ENCODE measurements around the gene ZYG11B. TPM values are rescaled to one million over a fixed set of nuclear protein-coding genes. Genes with fewer than 3 reads are reported as not detected.
"Not testable (repeated sequence)": the region's sequence is repeated elsewhere in the genome, so short reads cannot be mapped to it uniquely, and the experiment has no call there.

Gene ZYG11B
- 21.2 and 37.7 TPM in 2 replicates for total RNA-seq (2014; rRNA removed; shearing (Covaris generic))

- Histone ChIP-seq H3K36me3 (peaks cover 8% of the 10 kb centered on the region; the same call in 1 of the 2 replicates), H3K4me3 (peak within 1 kb of the TSS; percentile 88), H3K9me3 (replicated peaks) (no peaks in the 10 kb centered on the region), H3K4me1 (replicated peaks) (peaks cover 7% of the 10 kb centered on the region; the same call in 1 of the 2 replicates), H3K27me3 (replicated peaks) (no peaks in the 10 kb centered on the region), H3K27ac (peak within 1 kb of the TSS; percentile 34)
- peak; percentile 89 to 90 for DNase-seq (ENCODE audit: low read depth in 1 of 2, low spot score in 2 of 2)
Measured at GRCh38 chr1:52726265-52727113, at the start of gene ZYG11B. Gene ZYG11B (plus strand): TSS chr1:52726453. CDS start chr1:52726654, 201 bp downstream.

- H3K9me3 ChIP-seq (replicated peaks) = no peaks in the 10 kb centered on the region
- DNase-seq (ENCODE audit: low read depth in 1 of 2, low spot score in 2 of 2) = no peak
- H3K4me1 ChIP-seq (replicated peaks) = no peaks in the 10 kb centered on the region
- no peaks in the 10 kb centered on the region for H3K27me3 ChIP-seq (replicated peaks)
- H3K27ac ChIP-seq = no peak overlapping the region
- no peaks in the 10 kb centered on the region for H3K36me3 ChIP-seq
- no peak overlapping the region for H3K4me3 ChIP-seq
Measured at GRCh38 chr1:52677076-52677806, 49.0 kb upstream of the ZYG11B start.

- H3K36me3 ChIP-seq = no peaks in the 10 kb centered on the region
- no peaks in the 10 kb centered on the region for H3K4me1 ChIP-seq (replicated peaks)
- no peak for DNase-seq (ENCODE audit: low read depth in 1 of 2, low spot score in 2 of 2)
- no peaks in the 10 kb centered on the region for H3K9me3 ChIP-seq (replicated peaks)
- H3K27ac ChIP-seq = no peak overlapping the region
- H3K27me3 ChIP-seq (replicated peaks) = no peaks in the 10 kb centered on the region
- H3K4me3 ChIP-seq = no peak overlapping the region
Measured at GRCh38 chr1:52679048-52679447, 47.2 kb upstream of the ZYG11B start.

GRCh38 chr1:52679498-52679897 is 46.8 kb upstream of the ZYG11B start:
- Histone ChIP-seq H3K27ac (no peak overlapping the region), H3K9me3 (replicated peaks) (no peaks in the 10 kb centered on the region), H3K4me3 (no peak overlapping the region), H3K36me3 (peaks cover 3% of the 10 kb centered on the region), H3K27me3 (replicated peaks) (no peaks in the 10 kb centered on the region), H3K4me1 (replicated peaks) (no peaks in the 10 kb centered on the region)
- no peak for DNase-seq (ENCODE audit: low read depth in 1 of 2, low spot score in 2 of 2)

GRCh38 chr1:52680353-52680752 is 45.9 kb upstream of the ZYG11B start:
- Histone ChIP-seq H3K9me3 (replicated peaks) (no peaks in the 10 kb centered on the region), H3K4me1 (replicated peaks) (no peaks in the 10 kb centered on the region), H3K27ac (no peak overlapping the region), H3K4me3 (no peak overlapping the region), H3K27me3 (replicated peaks) (no peaks in the 10 kb centered on the region), H3K36me3 (peaks cover 11% of the 10 kb centered on the region)
- DNase-seq (ENCODE audit: low read depth in 1 of 2, low spot score in 2 of 2) = no peak

GRCh38 chr1:52681136-52681535 is 45.1 kb upstream of the ZYG11B start:
- peaks cover 19% of the 10 kb centered on the region for H3K36me3 ChIP-seq
- DNase-seq (ENCODE audit: low read depth in 1 of 2, low spot score in 2 of 2) = no peak

GRCh38 chr1:52683367-52683940 is 42.8 kb upstream of the ZYG11B start:
- Histone ChIP-seq H3K4me3 (no peak overlapping the region), H3K36me3 (peaks cover 42% of the 10 kb centered on the region), H3K9me3 (replicated peaks) (no peaks in the 10 kb centered on the region; the same call in 1 of the 2 replicates), H3K27me3 (replicated peaks) (no peaks in the 10 kb centered on the region), H3K4me1 (replicated peaks) (0 out of 2 replicates have a peak, but pooled peaks cover 3% of the 10 kb centered on the region), H3K27ac (no peak overlapping the region)
- DNase-seq (ENCODE audit: low read depth in 1 of 2, low spot score in 2 of 2) = no peak

More at GRCh38 chr1:52681136-52681535, 45.1 kb upstream of the ZYG11B start:
- Histone ChIP-seq H3K4me1 (replicated peaks) (0 out of 2 replicates have a peak, but pooled peaks cover 2% of the 10 kb centered on the region), H3K27me3 (replicated peaks) (no peaks in the 10 kb centered on the region), H3K9me3 (replicated peaks) (no peaks in the 10 kb centered on the region), H3K4me3 (no peak overlapping the region), H3K27ac (no peak overlapping the region)

GRCh38 chr1:52684545-52684944 is 41.7 kb upstream of the ZYG11B start:
- Histone ChIP-seq H3K4me3 (no peak overlapping the region), H3K9me3 (replicated peaks) (no peaks in the 10 kb centered on the region; the same call in 1 of the 2 replicates), H3K27ac (no peak overlapping the region), H3K4me1 (replicated peaks) (0 out of 2 replicates have a peak, but pooled peaks cover 3% of the 10 kb centered on the region), H3K36me3 (peaks cover 51% of the 10 kb centered on the region), H3K27me3 (replicated peaks) (no peaks in the 10 kb centered on the region)
- no peak for DNase-seq (ENCODE audit: low read depth in 1 of 2, low spot score in 2 of 2)

GRCh38 chr1:52686261-52686751 is 39.9 kb upstream of the ZYG11B start:
- H3K36me3 ChIP-seq = peaks cover 59% of the 10 kb centered on the region

GRCh38 chr1:52686830-52687229 is 39.4 kb upstream of the ZYG11B start:
- Histone ChIP-seq H3K27me3 (replicated peaks) (no peaks in the 10 kb centered on the region), H3K4me3 (no peak overlapping the region), H3K27ac (no peak overlapping the region), H3K4me1 (replicated peaks) (0 out of 2 replicates have a peak, but pooled peaks cover 3% of the 10 kb centered on the region), H3K9me3 (replicated peaks) (no peaks in the 10 kb centered on the region; the same call in 1 of the 2 replicates), H3K36me3 (peaks cover 63% of the 10 kb centered on the region)
- no peak for DNase-seq (ENCODE audit: low read depth in 1 of 2, low spot score in 2 of 2)

More at GRCh38 chr1:52686261-52686751, 39.9 kb upstream of the ZYG11B start:
- H3K4me3 ChIP-seq; H3K27me3 ChIP-seq (replicated peaks); H3K9me3 ChIP-seq (replicated peaks); H3K4me1 ChIP-seq (replicated peaks); H3K27ac ChIP-seq: not testable (repeated sequence)
- DNase-seq (ENCODE audit: low read depth in 1 of 2, low spot score in 2 of 2) = peak; percentile 57 to 71

- Histone ChIP-seq H3K4me1 (replicated peaks) (no peaks in the 10 kb centered on the region), H3K4me3 (no peak overlapping the region), H3K27me3 (replicated peaks) (no peaks in the 10 kb centered on the region), H3K36me3 (peaks cover 50% of the 10 kb centered on the region), H3K9me3 (replicated peaks) (no peaks in the 10 kb centered on the region), H3K27ac (no peak overlapping the region)
- DNase-seq (ENCODE audit: low read depth in 1 of 2, low spot score in 2 of 2) = no peak
Measured at GRCh38 chr1:52691821-52692220, 34.4 kb upstream of the ZYG11B start.

GRCh38 chr1:52692697-52693096 is 33.6 kb upstream of the ZYG11B start:
- DNase-seq (ENCODE audit: low read depth in 1 of 2, low spot score in 2 of 2) = no peak
- H3K36me3 ChIP-seq = peaks cover 41% of the 10 kb centered on the region
- peaks cover 6% of the 10 kb centered on the region for H3K4me1 ChIP-seq (replicated peaks)
- no peaks in the 10 kb centered on the region for H3K9me3 ChIP-seq (replicated peaks)
- H3K4me3 ChIP-seq = no peak overlapping the region
- no peak overlapping the region for H3K27ac ChIP-seq
- H3K27me3 ChIP-seq (replicated peaks) = no peaks in the 10 kb centered on the region

GRCh38 chr1:52693351-52693750 is 32.9 kb upstream of the ZYG11B start:
- peaks cover 35% of the 10 kb centered on the region for H3K36me3 ChIP-seq
- H3K27ac ChIP-seq; H3K27me3 ChIP-seq (replicated peaks); H3K9me3 ChIP-seq (replicated peaks); H3K4me1 ChIP-seq (replicated peaks); H3K4me3 ChIP-seq; DNase-seq (ENCODE audit: low read depth in 1 of 2, low spot score in 2 of 2): not testable (repeated sequence)

All from SJSA1 (cell line).